Erythroblast (primary cell): Measurements from ENCODE around the gene TBXA2R.
A peak's percentile ranks its signal among the peaks of the same experiment; 100 is the strongest.
"Not testable (repeated sequence)": the region's sequence is repeated elsewhere in the genome, so short reads cannot be mapped to it uniquely, and the experiment has no call there.

ENCODE experiments used
- DNase-seq, 2 experiments: peaks; one replicate each; lab custom pipeline; 2025; lab: John Stamatoyannopoulos, UW
- GATA1 ChIP-seq: IDR thresholded peaks from 2 replicates; pipeline ENCODE4 v1.6.1; 2011; ENCODE audit warnings: low read depth, mild to moderate bottlenecking, control low read depth, low read length, moderate library complexity
- POLR2A ChIP-seq: IDR thresholded peaks from 2 replicates; pipeline ENCODE4 v1.6.1; 2011; ENCODE audit warnings: mild to moderate bottlenecking, low read length

The TBXA2R gene

GRCh38 chr19:3595521-3596061, 11.1 kb downstream of the TBXA2R start:
- TF ChIP-seq GATA1 (no peak), POLR2A (no peak)
- no peak for DNase-seq

- TF ChIP-seq POLR2A = no peak
- TF ChIP-seq GATA1 = no peak
- DNase-seq = no peak
Observed at GRCh38 chr19:3593156-3593555, 13.5 kb downstream of the TBXA2R start.

GRCh38 chr19:3591876-3592613, 14.6 kb downstream of the TBXA2R start:
- no peak for DNase-seq
- TF ChIP-seq GATA1 (no peak), POLR2A (no peak)

DNA sequence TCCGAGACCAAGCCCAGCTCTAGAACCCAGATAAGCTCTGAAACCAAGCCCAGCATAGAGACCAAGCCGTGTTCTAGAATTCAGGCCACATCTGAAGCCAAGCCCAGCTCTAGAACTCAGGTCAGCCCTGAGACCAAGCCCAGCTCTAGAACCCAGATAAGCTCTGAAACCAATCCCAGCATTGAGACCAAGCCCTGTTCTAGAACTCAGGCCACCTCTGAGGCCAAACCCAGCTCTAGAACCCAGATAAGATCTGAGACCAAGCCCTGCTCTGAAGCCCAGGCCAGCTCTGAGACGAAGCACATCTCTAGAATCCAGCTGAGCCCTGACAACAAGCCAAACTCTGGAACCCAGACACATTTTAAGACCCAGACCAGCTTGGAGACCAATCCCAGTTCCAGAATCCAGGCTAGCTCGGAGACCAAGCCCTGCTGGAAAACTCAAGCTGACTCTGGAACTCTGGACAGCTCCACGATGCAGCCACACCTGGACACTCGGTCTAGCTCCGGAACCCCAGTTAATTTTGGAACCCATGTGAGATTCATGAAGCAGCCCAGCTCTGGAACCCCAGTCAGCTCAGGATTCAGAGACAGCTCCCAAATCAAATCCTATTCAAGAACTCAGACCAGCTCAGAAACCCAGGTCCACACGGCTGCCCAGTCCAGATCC, 15.6 kb downstream of the TBXA2R start:
- DNase-seq = no peak
- TF ChIP-seq POLR2A (no peak), GATA1 (no peak)

DNA sequence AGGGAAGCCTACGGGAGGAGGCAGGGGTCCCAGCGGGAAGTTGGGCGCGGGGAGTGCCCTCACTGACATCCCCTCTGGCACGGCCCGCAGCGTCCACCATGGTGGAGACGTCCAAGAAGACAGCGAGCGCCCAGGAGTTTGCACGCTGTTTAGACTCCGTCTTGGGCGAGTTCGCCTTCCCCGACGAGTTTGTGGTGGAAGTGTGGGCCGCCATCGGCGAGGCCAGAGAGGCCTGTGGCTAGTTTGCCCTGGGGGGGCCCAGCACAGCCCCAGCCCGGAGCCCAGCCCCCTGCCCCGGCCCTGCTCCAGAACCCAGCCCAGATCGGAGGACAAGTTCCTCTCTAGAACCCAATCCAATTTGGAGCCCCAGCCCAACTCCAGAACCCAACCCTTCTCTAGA, 16.7 kb downstream of the TBXA2R start:
- TF ChIP-seq POLR2A (no peak), GATA1 (no peak)
- no peak for DNase-seq

DNA sequence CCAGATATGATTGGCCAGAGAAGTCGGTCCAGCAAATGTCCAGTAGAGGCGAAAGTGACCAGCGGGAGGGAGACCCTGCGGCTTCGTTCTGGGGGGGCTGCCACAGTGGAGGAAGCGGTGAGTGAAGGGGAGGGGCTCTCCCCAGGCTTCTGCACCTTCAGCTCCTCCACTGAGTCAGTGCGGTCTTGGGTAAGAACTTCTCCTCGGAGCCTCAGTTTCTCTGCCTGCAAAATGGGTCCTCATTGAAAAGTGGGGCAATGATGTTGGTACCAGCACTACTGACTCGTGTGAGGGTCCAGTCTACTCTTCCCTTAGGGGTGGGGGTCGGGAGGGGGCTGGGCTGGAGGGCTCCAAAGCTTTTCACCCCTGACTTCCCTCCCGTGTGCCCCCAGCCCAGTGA, 17.2 kb downstream of the TBXA2R start:
- TF ChIP-seq POLR2A (no peak), GATA1 (no peak)
- DNase-seq = no peak

DNA sequence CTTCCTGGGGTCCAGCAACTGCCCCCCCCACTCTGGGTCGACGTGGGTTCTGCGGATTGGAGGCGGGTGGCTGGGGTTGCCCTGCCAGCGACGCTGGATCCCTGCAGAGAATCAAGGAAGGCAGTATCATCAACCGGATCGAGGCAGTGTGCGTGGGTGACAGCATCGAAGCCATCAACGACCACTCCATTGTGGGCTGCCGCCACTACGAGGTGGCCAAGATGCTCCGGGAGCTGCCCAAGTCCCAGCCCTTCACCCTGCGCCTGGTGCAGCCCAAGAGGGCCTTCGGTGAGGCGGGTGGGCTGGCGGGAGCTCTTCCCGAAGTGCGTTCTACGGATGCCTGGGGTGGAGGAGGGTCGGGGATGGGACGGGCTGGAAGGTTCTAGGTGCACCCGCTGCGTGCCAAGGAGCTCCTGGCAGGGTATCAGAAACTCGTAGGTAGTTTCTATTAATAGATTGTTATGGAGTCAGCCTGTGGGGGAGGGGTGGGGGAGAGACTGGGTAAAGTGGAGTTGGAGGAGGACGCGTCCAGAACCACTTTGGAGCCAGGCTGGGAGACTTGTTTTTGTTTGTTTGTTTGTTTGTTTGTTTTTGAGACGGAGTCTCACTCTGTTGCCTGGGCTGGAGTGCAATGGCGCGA, 19.8 kb downstream of the TBXA2R start:
- TF ChIP-seq GATA1 (no peak), POLR2A (no peak)
- DNase-seq = no peak

DNA sequence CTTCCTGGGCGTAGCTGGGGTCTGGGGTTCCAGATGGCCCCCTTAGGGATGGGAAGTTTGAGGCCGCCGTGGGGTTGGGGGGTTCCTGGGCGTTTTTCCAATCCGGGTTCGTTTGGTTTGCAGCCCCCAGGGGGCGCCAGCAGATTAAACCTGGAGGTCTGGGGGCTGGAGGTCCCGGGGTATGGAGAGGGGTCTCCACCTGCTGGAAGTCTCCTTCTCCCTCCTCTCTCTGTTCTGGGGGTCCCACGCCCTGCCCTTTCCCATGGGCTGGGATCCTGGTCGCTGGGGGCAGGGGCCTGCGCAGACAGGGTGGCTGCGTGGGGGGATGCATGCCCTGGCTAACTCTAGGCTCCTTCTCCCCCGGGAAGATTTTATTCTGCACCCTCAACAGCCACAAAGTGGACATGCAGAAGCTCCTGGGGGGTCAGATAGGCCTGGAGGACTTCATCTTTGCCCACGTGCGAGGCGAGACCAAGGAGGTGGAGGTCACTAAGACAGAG, 20.5 kb downstream of the TBXA2R start:
- peak in 1 of 2 experiments; percentile 22 for DNase-seq
- TF ChIP-seq GATA1 (no peak), POLR2A (no peak)

DNA sequence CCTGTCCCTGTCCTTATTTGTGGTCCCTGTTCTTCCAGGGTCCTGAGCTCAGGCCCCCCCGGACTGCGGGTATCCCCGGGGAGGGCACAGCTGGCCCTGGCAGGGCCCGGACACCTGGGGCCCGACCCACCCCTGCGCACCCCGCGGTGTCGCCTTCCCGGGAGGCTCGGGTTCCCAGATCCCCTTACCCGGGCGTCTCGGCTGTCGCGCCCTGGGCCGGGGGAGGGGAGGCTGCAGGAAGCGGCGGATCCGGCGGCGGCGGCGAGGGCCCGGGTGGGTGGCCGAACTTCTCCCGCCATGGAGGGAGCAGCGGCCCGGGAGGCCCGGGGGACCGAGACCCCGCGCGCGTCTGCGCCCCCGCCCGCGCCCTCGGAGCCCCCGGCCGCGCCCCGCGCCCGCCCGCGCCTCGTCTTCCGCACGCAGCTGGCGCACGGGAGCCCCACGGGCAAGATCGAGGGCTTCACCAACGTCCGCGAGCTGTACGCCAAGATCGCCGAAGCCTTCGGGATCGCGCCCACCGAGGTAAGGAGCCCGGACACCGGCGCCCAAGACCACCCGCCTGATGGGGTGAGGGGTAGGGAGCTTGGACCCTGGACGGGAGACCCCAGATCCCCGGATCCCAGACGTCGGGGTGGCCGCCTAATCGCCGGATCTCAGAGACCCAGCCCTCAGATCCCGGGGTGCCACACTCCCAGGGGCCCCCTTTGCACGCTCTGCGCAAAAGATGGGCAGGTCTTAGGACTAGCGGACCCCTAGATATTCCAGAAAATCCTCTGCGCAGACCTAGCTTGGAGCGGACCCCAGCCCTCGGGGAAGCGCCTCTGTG, 21.2 kb downstream of the TBXA2R start, which contains the start of gene GIPC3:
GIPC3 (plus strand) TSS at position 178 of the 826 bp plus-strand sequence; CDS start at position 298, 120 bp downstream.
- TF ChIP-seq GATA1 = no peak
- no peak for TF ChIP-seq POLR2A
- DNase-seq = no peak

DNA sequence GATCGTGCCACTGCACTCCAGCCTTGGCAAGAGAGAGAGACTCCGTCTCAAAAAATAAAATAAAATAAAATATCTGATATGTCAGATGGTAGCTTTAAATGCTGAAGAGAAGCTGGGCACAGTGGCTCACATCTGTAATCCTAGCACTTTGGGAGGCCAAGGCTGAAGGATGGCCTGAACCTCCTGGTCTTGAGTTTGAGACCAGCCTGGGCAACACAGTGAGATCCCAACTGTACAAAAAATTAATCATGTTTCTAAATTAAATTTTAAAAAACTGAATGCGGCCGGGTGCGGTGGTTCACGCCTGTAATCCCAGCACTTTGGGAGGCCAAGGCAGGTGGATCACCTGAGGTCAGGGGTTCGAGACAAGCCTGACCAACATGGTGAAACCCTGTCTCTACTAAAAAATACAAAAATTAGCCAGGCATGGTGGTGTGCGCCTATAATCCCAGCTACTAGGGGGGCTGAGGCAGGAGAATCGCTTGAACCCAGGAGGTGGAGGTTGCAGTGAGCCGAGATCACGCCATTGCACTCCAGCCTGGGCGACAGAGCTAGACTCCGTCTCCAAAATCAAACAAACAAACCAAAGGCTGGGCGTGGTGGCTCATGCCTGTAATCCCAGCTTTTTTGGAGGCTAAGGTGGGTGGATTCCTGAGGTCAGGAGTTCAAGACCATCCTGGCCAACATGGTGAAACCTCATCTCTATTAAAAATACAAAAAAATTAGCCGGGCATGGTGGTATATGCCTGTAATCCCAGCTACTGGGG, 22.5 kb downstream of the TBXA2R start:
- DNase-seq = not testable (repeated sequence)

DNA sequence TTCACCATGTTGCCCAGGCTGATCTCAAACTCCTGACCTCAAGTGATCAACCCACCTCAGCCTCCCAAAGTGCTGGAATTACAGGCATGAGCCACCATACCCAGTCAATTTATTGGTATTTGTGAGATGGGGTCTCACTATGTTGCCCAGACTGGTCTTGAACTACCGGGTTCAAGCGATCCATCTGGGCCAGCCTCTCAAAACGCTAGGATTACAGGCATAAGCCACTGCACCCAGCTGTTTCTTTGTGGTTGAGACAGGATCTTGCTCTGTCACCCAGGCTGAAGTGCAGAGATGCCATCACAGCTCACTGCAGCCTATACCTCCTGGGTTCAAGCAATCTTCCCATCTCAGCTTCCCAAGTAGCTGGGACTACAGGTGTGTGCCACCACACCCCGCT, 24.9 kb downstream of the TBXA2R start:
- not testable (repeated sequence) for DNase-seq

DNA sequence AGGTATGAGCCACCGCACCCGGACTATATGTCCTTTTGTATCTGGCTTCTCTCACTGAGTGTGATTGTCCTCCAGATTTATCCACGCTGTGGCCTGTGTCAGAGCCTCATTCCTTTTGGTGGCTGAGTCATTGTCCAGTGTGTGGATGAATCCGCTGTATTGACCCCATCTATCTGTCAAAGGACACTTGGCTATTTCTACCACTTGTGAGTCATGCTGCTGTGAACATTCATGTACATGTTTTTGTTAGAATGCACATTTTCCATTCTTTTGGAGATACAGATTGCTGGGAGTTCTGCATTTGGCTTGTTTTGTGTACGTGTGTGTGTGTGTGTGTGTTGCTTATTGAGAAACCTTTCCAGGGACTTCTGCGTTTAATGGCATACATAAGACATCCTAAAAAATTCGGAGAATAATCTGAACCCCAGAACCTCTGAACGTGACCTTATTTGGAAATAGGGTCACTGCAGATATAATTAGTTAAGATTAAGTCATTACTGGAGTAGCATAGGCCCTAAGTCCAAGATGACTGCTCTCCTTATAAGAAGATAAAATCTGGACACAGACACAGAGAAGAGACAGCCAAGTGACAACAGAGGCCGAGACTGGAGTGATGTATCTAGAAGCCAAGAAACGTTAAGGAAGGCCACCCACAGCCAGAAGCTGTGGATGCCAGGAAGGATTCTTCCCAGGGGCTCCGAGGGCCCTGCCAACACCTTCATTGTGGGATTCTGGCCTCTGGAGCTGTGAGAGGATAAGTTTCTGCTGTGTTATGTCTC, 26.3 kb downstream of the TBXA2R start:
- DNase-seq = no peak

More for the DNA sequence above, 26.3 kb downstream of the TBXA2R start:
- TF ChIP-seq GATA1 (no peak), POLR2A (no peak)
